ENCODE measurements around the gene PLEKHA7. TPM values are rescaled to one million over a fixed set of nuclear protein-coding genes. Genes with fewer than 3 reads are reported as not detected.

The PLEKHA7 gene
- total RNA-seq, 1 experiment from 2014 or later: 18.4 TPM

- TF ChIP-seq CTCF (conservative IDR thresholded peaks at IDR 0.05; ENCODE audit: low read depth, low read length) (no peak), EZH2phosphoT487 (IDR thresholded peaks at IDR 0.05; ENCODE audit: borderline replicate concordance, low read length) (no peak), EZH2 (IDR thresholded peaks at IDR 0.05; ENCODE audit: low read length, unreplicated experiment) (no peak)
- H3K36me3 ChIP-seq (ENCODE audit: low read depth, low read length): no peaks in the 10 kb centered on the region; the same call in 1 of the 2 replicates
- H3F3A ChIP-seq (ENCODE audit: low read length, unreplicated experiment): no peaks in the 10 kb centered on the region
- H4K20me1 ChIP-seq (ENCODE audit: low read length): no peaks in the 10 kb centered on the region
- no peak overlapping the region for H3K27ac ChIP-seq (ENCODE audit: low read length)
- H3K4me1 ChIP-seq (ENCODE audit: insufficient read depth, low read length): no peaks in the 10 kb centered on the region
- no peaks in the 10 kb centered on the region for H3K27me3 ChIP-seq (ENCODE audit: low read length)
- H3K9me2 ChIP-seq (replicated peaks; ENCODE audit: low read length): no peaks in the 10 kb centered on the region
- no peak overlapping the region for H3K4me2 ChIP-seq (ENCODE audit: low read length)
- H3K79me2 ChIP-seq (ENCODE audit: low read length): no peaks in the 10 kb centered on the region
- no peak for DNase-seq
- no peak overlapping the region for H3K4me3 ChIP-seq (ENCODE audit: low read length)
- no TSS peak for BruUV-seq (replicated peaks)
- H3K9ac ChIP-seq (ENCODE audit: low read length): no peak overlapping the region
- no peak overlapping the region for H2AFZ ChIP-seq (ENCODE audit: low read length)
- no peak for ATAC-seq
- no peaks in the 10 kb centered on the region for H3K9me3 ChIP-seq (ENCODE audit: low read length)
- ChIA-PET CTCF (no interaction called here), POLR2A (ENCODE audit: unreplicated experiment) (no interaction called here)
- intact Hi-C loops (cut with micrococcal nuclease): no loop called here
Measured at GRCh38 chr11:16856022-16856471, 158.2 kb downstream of the PLEKHA7 start.

GRCh38 chr11:16854979-16855378 lies 159.2 kb downstream of the PLEKHA7 start:
- H3K4me2 ChIP-seq (ENCODE audit: low read length): no peak overlapping the region
- no peaks in the 10 kb centered on the region for H3K9me2 ChIP-seq (replicated peaks; ENCODE audit: low read length)
- no peak overlapping the region for H3K4me3 ChIP-seq (ENCODE audit: low read length)
- CTCF ChIA-PET: no interaction called here
- POLR2A ChIA-PET (ENCODE audit: unreplicated experiment): no interaction called here
- H3K4me1 ChIP-seq (ENCODE audit: insufficient read depth, low read length): no peaks in the 10 kb centered on the region
- no peaks in the 10 kb centered on the region for H3K79me2 ChIP-seq (ENCODE audit: low read length)
- no peak for TF ChIP-seq CTCF (conservative IDR thresholded peaks at IDR 0.05; ENCODE audit: low read depth, low read length)
- no peak for TF ChIP-seq EZH2phosphoT487 (IDR thresholded peaks at IDR 0.05; ENCODE audit: borderline replicate concordance, low read length)
- no peak for TF ChIP-seq EZH2 (IDR thresholded peaks at IDR 0.05; ENCODE audit: low read length, unreplicated experiment)
- intact Hi-C loops (cut with micrococcal nuclease): no loop called here
- BruUV-seq (replicated peaks): no TSS peak
- H3K9ac ChIP-seq (ENCODE audit: low read length): no peak overlapping the region
- no peaks in the 10 kb centered on the region for H3K27me3 ChIP-seq (ENCODE audit: low read length)
- H3K36me3 ChIP-seq (ENCODE audit: low read depth, low read length): no peaks in the 10 kb centered on the region; the same call in 1 of the 2 replicates
- no peak overlapping the region for H2AFZ ChIP-seq (ENCODE audit: low read length)
- no peaks in the 10 kb centered on the region for H3F3A ChIP-seq (ENCODE audit: low read length, unreplicated experiment)
- ATAC-seq (no peak), DNase-seq (no peak)
- H3K27ac ChIP-seq (ENCODE audit: low read length): no peak overlapping the region
- no peaks in the 10 kb centered on the region for H4K20me1 ChIP-seq (ENCODE audit: low read length)
- H3K9me3 ChIP-seq (ENCODE audit: low read length): no peaks in the 10 kb centered on the region

GRCh38 chr11:16853859-16854258 lies 160.4 kb downstream of the PLEKHA7 start:
- no peaks in the 10 kb centered on the region for H3K79me2 ChIP-seq (ENCODE audit: low read length)
- no peaks in the 10 kb centered on the region for H3K4me1 ChIP-seq (ENCODE audit: insufficient read depth, low read length)
- TF ChIP-seq CTCF (conservative IDR thresholded peaks at IDR 0.05; ENCODE audit: low read depth, low read length) (no peak), EZH2 (IDR thresholded peaks at IDR 0.05; ENCODE audit: low read length, unreplicated experiment) (no peak), EZH2phosphoT487 (IDR thresholded peaks at IDR 0.05; ENCODE audit: borderline replicate concordance, low read length) (no peak)
- no peak overlapping the region for H3K9ac ChIP-seq (ENCODE audit: low read length)
- ChIA-PET POLR2A (ENCODE audit: unreplicated experiment) (no interaction called here), CTCF (no interaction called here)
- no peak for DNase-seq
- no peaks in the 10 kb centered on the region for H3F3A ChIP-seq (ENCODE audit: low read length, unreplicated experiment)
- H3K4me2 ChIP-seq (ENCODE audit: low read length): no peak overlapping the region
- no peaks in the 10 kb centered on the region for H3K9me3 ChIP-seq (ENCODE audit: low read length)
- no peaks in the 10 kb centered on the region for H4K20me1 ChIP-seq (ENCODE audit: low read length)
- no peak for ATAC-seq
- H3K27me3 ChIP-seq (ENCODE audit: low read length): no peaks in the 10 kb centered on the region
- BruUV-seq (replicated peaks): no TSS peak
- no peak overlapping the region for H2AFZ ChIP-seq (ENCODE audit: low read length)
- intact Hi-C loops (cut with micrococcal nuclease): no loop called here
- H3K4me3 ChIP-seq (ENCODE audit: low read length): no peak overlapping the region
- H3K9me2 ChIP-seq (replicated peaks; ENCODE audit: low read length): no peaks in the 10 kb centered on the region
- no peak overlapping the region for H3K27ac ChIP-seq (ENCODE audit: low read length)
- no peaks in the 10 kb centered on the region; the same call in 1 of the 2 replicates for H3K36me3 ChIP-seq (ENCODE audit: low read depth, low read length)

Data from PC-3 (cell line).